ENCODE data around the gene SLIT1. TPM values are rescaled to one million over a fixed set of nuclear protein-coding genes. Genes with fewer than 3 reads are reported as not detected.

SLIT1 gene
- total RNA-seq, 2 experiments from 2014 or later: 0.59 to 1.5 TPM

DNA sequence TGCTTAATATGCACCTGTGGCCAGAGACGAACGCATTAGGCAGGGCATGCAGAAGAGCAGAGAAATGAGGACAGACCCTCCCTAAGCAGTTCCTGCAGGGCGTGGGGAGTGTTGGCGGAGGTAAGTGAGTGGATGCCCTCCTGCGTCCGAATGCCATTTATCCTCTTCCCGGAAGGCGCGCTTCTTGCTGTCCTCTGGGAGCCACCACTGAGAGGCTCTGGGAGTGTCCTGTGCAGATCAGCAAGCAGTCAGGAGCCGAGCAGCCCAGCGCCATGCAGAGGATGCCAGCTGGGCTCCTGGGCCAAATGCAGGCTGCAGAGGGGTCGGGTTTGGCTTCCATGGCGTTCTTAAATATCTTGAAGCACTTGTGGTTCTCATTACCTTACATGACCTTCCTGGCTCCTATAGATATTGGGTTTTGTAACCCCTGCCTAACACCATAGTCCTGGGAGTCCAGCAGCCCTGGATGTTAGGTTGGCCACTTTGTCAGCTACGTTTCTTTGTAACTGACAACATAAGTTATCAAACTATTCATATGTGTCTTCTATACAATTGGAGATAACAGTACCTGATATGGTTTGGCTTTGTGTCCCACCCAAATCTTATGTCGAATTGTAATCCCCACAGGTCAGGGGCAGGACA, 30.0 kb upstream of the SLIT1 start:
- ATAC-seq (no peak), DNase-seq (no peak)
- CTCF ChIA-PET: interaction anchor here (0.7 to 5.0 kb wide), 2 partner anchors 143 to 998 kb away, joined by 4 to 23 read pairs; no protein-coding TSS in a partner anchor
- Mint-ChIP-seq H3K27me3 (no peaks in the 10 kb centered on the region), H3K4me1 (peaks cover 29% of the 10 kb centered on the region), H3K36me3 (peaks cover 10% of the 10 kb centered on the region), H3K9me3 (ENCODE audit: low read depth) (no peaks in the 10 kb centered on the region), H3K27ac (no peak overlapping the region), H3K4me3 (no peak overlapping the region)

DNA sequence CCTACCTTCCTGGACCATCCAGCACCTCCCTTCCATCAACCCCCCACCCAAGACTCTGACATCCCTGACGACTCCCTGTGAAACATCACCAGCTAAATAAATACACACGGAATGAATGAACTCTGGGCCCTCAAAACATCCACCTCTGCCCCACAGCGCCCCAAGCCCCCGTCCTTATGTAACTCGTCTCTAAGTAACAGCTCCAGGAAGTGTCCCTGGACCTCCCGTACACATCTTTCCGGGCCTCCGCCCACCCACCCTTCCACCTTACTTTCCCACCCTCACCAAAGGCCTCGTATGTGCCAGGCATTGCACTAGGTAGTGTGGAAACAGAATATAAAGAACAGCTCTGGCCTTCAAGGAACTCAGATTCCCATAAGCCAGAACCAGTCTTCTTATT, 27.7 kb upstream of the SLIT1 start:
- no peak for ATAC-seq
- H3K27me3 Mint-ChIP-seq: no peaks in the 10 kb centered on the region
- no peaks in the 10 kb centered on the region for H3K9me3 Mint-ChIP-seq (ENCODE audit: low read depth)
- no peak overlapping the region for H3K27ac Mint-ChIP-seq
- H3K36me3 Mint-ChIP-seq: no peaks in the 10 kb centered on the region
- no peak overlapping the region for H3K4me3 Mint-ChIP-seq
- DNase-seq: no peak
- CTCF ChIA-PET: interaction anchor here (1.6 to 9.4 kb wide), 6 partner anchors 11 to 176 kb away, joined by 4 to 158 read pairs (median 6); no protein-coding TSS in a partner anchor
- peaks cover 14% of the 10 kb centered on the region for H3K4me1 Mint-ChIP-seq

DNA sequence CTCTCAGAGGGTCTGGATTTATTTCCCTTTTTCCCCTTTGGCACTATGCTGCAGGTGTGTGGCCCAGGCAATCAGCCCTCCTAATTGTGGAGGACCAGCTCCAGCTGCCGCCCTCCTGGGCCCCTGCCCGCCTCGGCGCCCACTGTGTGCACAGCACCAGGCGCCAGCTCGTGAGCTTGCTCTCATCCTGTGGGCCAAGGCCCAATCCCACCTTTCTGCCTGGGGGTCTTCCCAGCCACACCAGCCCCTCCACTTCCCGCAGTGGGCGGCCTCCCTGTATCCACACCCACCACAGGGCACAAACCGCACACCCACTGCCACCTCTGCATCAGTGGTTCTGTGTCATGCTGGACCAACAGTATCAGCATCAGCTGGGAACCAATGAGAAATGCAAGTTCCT, 25.5 kb upstream of the SLIT1 start:
- Mint-ChIP-seq H3K27ac (no peak overlapping the region), H3K9me3 (ENCODE audit: low read depth) (no peaks in the 10 kb centered on the region), H3K4me3 (no peak overlapping the region), H3K36me3 (no peaks in the 10 kb centered on the region), H3K27me3 (no peaks in the 10 kb centered on the region), H3K4me1 (no peaks in the 10 kb centered on the region)
- ATAC-seq (no peak), DNase-seq (no peak)
- CTCF ChIA-PET: interaction anchor here (0.6 to 9.4 kb wide), 24 partner anchors 9 to 455 kb away, joined by 3 to 158 read pairs (median 4); no protein-coding TSS in a partner anchor

DNA sequence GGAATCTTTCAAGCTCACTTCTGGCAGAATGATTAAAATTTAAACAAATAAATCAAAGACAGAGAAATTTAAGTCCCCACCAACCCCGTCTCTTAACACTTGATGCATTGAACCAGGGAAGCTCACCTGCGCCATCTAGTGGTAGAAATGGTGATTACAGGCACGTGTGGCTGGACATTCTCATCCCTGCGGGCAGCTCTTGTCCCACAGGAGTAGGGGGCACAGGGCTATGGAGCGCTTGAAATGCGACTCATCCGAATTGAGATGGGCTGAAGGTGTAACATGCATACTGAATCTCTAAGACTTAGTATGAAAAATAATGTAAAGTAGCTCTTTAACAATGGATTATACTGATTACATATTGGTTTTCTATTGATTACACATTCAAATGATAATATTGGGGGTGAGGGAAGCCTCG, 24.8 kb upstream of the SLIT1 start:
- H3K27me3 Mint-ChIP-seq: no peaks in the 10 kb centered on the region
- H3K4me3 Mint-ChIP-seq: no peak overlapping the region
- DNase-seq: peak; percentile 77
- no peak overlapping the region for H3K27ac Mint-ChIP-seq
- no peaks in the 10 kb centered on the region for H3K4me1 Mint-ChIP-seq
- CTCF ChIA-PET: interaction anchor here (0.7 to 9.4 kb wide), 38 partner anchors 7 to 610 kb away, joined by 3 to 158 read pairs (median 4); no protein-coding TSS in a partner anchor
- peak; percentile 77 for ATAC-seq
- H3K9me3 Mint-ChIP-seq (ENCODE audit: low read depth): no peaks in the 10 kb centered on the region
- no peaks in the 10 kb centered on the region for H3K36me3 Mint-ChIP-seq

DNA sequence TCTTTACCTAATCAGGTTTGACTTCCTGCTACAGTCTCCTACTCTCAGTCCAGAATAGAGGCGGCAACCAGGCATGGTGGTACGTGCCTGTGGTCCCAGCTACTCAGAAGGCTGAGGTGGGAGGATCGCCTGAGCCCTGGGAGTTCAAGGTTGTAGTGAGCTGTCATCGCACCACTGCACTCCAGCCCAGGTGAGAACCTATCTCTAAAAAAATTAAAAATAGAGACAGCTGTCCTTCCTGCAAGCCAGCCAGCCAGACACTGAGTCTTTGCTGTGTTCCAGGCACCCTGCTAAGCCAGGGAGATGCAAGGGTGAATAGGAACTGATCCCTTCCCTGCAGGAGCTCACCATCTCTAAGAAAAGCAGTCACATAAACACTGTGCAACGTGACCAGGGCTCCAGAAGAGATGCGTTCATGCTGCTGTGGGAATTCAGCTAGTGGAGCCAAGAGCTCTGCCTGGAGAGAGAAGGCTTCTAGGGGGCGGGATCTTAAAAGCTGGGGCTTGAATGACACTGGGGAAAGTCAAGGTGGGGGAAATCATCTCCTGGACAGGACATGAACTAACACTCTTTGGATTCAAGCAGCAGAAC, 22.1 kb upstream of the SLIT1 start:
- no peak for DNase-seq
- Mint-ChIP-seq H3K36me3 (no peaks in the 10 kb centered on the region), H3K4me3 (no peak overlapping the region), H3K27ac (no peak overlapping the region), H3K27me3 (no peaks in the 10 kb centered on the region), H3K4me1 (no peaks in the 10 kb centered on the region), H3K9me3 (ENCODE audit: low read depth) (no peaks in the 10 kb centered on the region)
- CTCF ChIA-PET: interaction anchor here (1.7 to 9.4 kb wide), 6 partner anchors 13 to 183 kb away, joined by 6 to 158 read pairs (median 55); no protein-coding TSS in a partner anchor
- ATAC-seq: no peak

DNA sequence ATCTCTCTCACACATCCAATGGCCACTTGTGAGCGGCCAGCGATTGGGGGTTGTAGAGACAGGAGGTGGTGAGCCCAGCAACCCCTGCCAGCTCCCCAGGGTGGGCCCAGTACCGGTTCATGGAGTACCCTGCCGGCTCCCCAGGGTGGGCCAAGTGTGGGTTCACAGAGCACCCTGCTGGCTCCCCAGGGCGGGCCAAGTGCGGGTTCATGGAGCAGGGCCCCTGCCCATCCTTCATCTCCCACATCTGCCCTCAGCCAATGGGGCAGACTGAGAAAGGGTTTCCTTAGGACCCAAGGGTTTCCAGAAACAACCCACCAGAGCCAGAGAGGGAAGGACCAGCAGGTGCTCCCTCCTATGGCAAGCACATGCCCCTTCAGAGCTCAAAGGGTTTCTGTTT, 21.4 kb upstream of the SLIT1 start:
- ATAC-seq: no peak
- no peaks in the 10 kb centered on the region for H3K36me3 Mint-ChIP-seq
- no peaks in the 10 kb centered on the region for H3K4me1 Mint-ChIP-seq
- no peaks in the 10 kb centered on the region for H3K9me3 Mint-ChIP-seq (ENCODE audit: low read depth)
- DNase-seq: no peak
- CTCF ChIA-PET: interaction anchor here (1.7 to 9.4 kb wide), 4 partner anchors 13 to 182 kb away, joined by 6 to 158 read pairs (median 102); no protein-coding TSS in a partner anchor
- no peak overlapping the region for H3K4me3 Mint-ChIP-seq
- no peak overlapping the region for H3K27ac Mint-ChIP-seq
- no peaks in the 10 kb centered on the region for H3K27me3 Mint-ChIP-seq

DNA sequence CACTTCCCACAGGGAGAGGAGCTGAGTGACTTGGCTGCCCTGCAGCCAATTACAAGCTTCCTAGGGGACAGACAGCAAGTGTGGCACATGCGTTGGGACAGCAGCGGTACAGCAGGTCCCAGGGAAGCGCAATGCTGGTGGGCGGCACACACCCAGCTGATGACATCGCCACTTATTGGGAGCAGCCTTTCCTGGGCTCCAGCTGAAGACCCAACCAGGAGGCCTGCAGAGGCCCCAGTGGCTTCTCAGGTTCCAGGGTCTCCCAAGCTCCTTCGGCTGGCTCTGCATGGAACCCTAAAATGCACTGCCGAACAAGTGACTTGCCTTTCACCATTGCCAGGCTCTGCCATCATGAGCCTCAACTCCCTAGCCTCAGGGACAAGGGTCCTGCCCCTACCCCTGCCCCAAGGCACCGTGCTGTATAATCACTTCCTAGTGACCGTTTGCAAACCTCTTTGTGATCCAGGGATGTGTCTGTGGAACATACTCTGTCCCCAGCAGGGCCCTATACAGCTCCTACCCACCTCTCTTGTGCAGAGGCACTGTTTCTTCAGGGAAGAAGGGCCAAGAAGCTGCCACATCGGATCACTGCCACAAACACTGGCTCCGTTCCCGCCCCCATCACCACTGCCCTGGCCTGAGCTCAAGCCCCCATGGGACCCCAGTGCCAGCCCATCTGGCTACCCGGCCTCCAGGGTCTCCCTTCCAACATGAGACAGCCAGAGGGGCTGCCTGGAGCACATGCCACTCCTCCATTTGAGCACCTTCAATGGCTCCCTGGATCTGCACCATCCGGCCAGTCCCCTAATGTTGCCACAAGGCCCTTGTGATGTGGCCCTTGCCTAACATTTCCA, 19.3 kb upstream of the SLIT1 start:
- CTCF ChIA-PET: interaction anchor here (0.7 to 9.4 kb wide), 5 partner anchors 9 to 167 kb away, joined by 3 to 158 read pairs (median 11); no protein-coding TSS in a partner anchor
- peaks cover 3% of the 10 kb centered on the region for H3K27me3 Mint-ChIP-seq
- peaks cover 10% of the 10 kb centered on the region for H3K4me1 Mint-ChIP-seq
- H3K9me3 Mint-ChIP-seq (ENCODE audit: low read depth): no peaks in the 10 kb centered on the region
- H3K4me3 Mint-ChIP-seq: no peak overlapping the region
- DNase-seq (no peak), ATAC-seq (no peak)
- no peaks in the 10 kb centered on the region for H3K36me3 Mint-ChIP-seq
- no peak overlapping the region for H3K27ac Mint-ChIP-seq

DNA sequence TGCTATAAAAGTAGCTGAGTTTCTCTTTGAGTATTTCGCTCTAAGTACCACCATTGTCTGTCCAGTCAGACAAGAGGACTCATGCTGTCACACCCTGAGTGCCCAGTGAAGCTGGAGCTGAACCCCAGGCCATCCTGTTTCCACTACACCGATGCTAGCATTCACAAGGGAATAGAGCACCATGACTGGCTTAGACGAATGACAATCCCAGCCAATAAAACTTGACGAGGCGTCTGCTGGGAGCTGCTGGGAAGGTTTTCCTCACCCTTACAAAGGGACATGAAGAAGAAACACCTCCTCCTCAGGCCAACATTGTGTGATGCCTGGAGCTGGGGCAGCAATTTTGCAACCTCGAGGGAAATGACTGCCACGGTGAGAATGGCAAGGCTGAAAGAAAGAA, 17.5 kb upstream of the SLIT1 start:
- CTCF ChIA-PET: interaction anchor here (1.1 to 2.5 kb wide), 3 partner anchors 15 to 130 kb away, joined by 3 to 11 read pairs (median 4); no protein-coding TSS in a partner anchor
- ATAC-seq: no peak
- no peaks in the 10 kb centered on the region for H3K9me3 Mint-ChIP-seq (ENCODE audit: low read depth)
- no peaks in the 10 kb centered on the region for H3K36me3 Mint-ChIP-seq
- H3K4me1 Mint-ChIP-seq: peaks cover 10% of the 10 kb centered on the region
- H3K4me3 Mint-ChIP-seq: no peak overlapping the region
- no peak overlapping the region for H3K27ac Mint-ChIP-seq
- peaks cover 14% of the 10 kb centered on the region for H3K27me3 Mint-ChIP-seq
- no peak for DNase-seq

DNA sequence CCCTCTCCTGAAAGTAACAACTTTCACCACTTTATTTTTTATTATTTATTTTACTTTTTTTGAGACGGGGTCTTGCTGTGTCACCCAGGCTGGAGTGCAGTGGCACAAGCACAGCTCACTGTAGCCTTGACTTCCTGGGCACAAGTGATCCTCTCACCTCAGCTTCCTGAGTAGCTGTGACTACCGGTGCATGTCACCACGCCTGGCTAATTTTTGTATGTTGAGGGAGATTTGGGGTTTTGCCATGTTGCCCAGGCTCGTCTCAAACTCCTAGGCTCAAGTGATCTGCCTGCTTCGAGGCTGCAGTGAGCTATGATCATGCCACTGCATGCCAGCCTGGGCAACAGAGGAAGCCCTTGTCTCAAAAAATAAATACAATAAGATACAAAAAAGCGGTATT, 14.9 kb upstream of the SLIT1 start:
- Mint-ChIP-seq H3K4me1 (peaks cover 16% of the 10 kb centered on the region), H3K27me3 (peaks cover 26% of the 10 kb centered on the region), H3K27ac (no peak overlapping the region), H3K4me3 (no peak overlapping the region), H3K9me3 (ENCODE audit: low read depth) (no peaks in the 10 kb centered on the region), H3K36me3 (no peaks in the 10 kb centered on the region)
- DNase-seq (no peak), ATAC-seq (no peak)
- CTCF ChIA-PET: interaction anchor here (1.9 to 15.3 kb wide), 4 partner anchors 9 to 127 kb away, joined by 5 to 147 read pairs (median 6); no protein-coding TSS in a partner anchor

DNA sequence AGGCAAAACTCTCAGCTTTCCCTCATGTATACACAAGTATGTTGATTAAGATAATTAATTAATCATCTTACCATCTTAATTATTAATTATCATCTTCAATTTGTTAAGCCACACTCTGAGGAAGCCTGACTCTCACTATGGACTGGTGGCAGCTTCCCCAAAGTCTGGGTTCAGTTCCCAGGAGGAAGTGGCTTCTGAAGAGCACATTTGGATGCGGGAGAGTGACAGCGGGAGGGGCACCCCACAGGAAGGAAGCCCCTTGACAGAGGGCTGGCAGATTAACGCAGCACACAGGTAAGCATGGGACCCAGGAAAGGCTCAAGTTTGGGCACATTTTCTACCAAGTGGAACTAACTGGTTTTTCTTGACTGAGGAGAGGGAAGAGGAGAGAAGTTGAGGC, 13.4 kb upstream of the SLIT1 start:
- Mint-ChIP-seq H3K4me1 (peaks cover 17% of the 10 kb centered on the region), H3K4me3 (no peak overlapping the region), H3K27ac (no peak overlapping the region), H3K36me3 (no peaks in the 10 kb centered on the region), H3K9me3 (ENCODE audit: low read depth) (no peaks in the 10 kb centered on the region), H3K27me3 (peaks cover 34% of the 10 kb centered on the region)
- DNase-seq: no peak
- CTCF ChIA-PET: interaction anchor here (1.2 to 15.3 kb wide), 4 partner anchors 12 to 129 kb away, joined by 4 to 147 read pairs (median 8); no protein-coding TSS in a partner anchor
- no peak for ATAC-seq

DNA sequence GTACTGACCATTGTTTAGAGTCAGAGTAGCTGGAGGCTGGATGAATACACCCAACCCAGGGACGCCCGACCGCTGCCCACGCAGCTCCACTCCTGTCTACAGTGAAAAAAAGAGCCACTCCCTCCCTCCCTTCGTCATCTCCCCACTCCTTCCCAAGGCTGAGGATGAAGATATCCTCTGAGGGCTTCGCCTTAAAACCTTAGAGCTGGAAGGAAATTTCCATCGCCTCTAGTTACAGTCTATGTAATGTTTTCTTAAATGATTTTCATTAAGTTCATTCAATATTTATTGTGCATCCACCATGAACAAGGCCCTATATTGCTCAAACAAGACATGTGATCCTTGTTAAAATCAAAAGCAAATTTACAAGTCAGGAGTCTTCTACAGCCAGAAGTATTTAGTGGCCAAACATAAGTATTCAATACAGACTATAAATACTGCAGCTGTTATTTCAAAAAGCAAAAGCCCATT, 11.3 kb upstream of the SLIT1 start:
- no peak overlapping the region for H3K4me3 Mint-ChIP-seq
- H3K9me3 Mint-ChIP-seq (ENCODE audit: low read depth): no peaks in the 10 kb centered on the region
- CTCF ChIA-PET: interaction anchor here (0.7 to 15.3 kb wide), 25 partner anchors 8 to 368 kb away, joined by 3 to 147 read pairs (median 4); no protein-coding TSS in a partner anchor
- peaks cover 47% of the 10 kb centered on the region for H3K27me3 Mint-ChIP-seq
- H3K27ac Mint-ChIP-seq: no peak overlapping the region
- H3K36me3 Mint-ChIP-seq: no peaks in the 10 kb centered on the region
- H3K4me1 Mint-ChIP-seq: peaks cover 17% of the 10 kb centered on the region
- no peak for ATAC-seq
- no peak for DNase-seq

DNA sequence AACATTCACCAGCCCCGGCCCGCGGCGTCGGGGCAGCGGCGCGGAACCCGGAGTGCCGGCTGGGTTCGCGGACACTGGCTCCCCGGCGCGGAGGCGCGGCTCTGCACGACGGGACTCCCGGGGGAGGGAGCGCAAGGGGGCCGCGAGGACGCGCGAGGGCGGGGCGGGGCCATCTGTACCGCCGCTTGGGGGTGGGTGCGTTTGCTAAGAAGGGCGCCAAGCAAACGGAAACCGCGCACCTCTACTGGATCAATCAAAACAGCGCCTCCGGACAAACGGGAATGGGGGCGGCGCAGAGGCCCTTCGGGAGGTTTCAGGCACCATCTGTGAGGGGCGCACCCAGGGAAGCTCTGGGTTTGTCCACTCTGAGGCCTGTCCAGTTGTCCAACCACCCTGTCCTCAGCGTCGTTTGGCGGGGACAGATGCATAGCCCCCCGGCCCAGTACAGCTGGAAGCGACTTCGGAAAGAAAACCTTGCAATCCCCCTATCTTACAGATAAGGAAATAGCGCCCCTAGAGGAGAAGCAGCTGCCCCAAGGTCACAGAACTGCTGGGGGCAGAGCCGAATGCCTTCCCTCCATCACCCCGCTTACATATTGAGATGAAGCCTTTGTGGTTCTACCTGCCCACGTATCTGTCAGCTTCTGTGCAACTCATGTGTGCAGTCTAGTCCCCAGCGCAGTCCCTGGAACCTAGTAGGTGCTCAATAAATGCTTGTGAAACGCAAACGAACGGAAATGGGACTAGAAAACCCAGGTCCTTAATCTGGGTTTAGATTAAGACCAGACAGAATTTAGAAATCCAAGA, 10.7 kb upstream of the SLIT1 start:
- H3K4me1 Mint-ChIP-seq: peaks cover 17% of the 10 kb centered on the region
- H3K9me3 Mint-ChIP-seq (ENCODE audit: low read depth): no peaks in the 10 kb centered on the region
- ATAC-seq (peak; percentile 90), DNase-seq (peak; percentile 81)
- H3K27me3 Mint-ChIP-seq: peaks cover 48% of the 10 kb centered on the region
- peak overlapping the region; percentile 56 for H3K4me3 Mint-ChIP-seq
- no peak overlapping the region for H3K27ac Mint-ChIP-seq
- no peaks in the 10 kb centered on the region for H3K36me3 Mint-ChIP-seq
- CTCF ChIA-PET: interaction anchor here (0.7 to 15.3 kb wide), 25 partner anchors 9 to 367 kb away, joined by 3 to 147 read pairs (median 4); no protein-coding TSS in a partner anchor

Data from activated CD8-positive, alpha-beta memory T cell treated with anti-CD3 and anti-CD28 coated beads, Interleukin-2, amount 10 ng/mL, durations not matched to agents 7 days and 5 days (primary cell).